Activated naive CD8-positive, alpha-beta T cell treated with anti-CD3 and anti-CD28 coated beads, Interleukin-2, amount 50 U/mL, for 24 hours (primary cell): ENCODE results near the gene MIGA1.

ENCODE experiments used
- ATAC-seq: fragments of 150-1000 bp; cut with Tn5 transposase; one replicate; pipeline ENCODE4 v1.10.0; 2021
- DNase-seq: peaks from one replicate; pipeline ENCODE4 v3.0.0; 2021
- H3K27ac Mint-ChIP-seq: one replicate; pipeline ENCODE4 v1.8.0; 2021; ENCODE audit warnings: mild to moderate bottlenecking, mixed read lengths
- H3K27me3 Mint-ChIP-seq: one replicate; pipeline ENCODE4 v1.8.0; 2021; ENCODE audit warnings: mixed read lengths
- H3K36me3 Mint-ChIP-seq: one replicate; pipeline ENCODE4 v1.8.0; 2021; ENCODE audit warnings: low read depth, mixed read lengths
- H3K4me1 Mint-ChIP-seq: one replicate; pipeline ENCODE4 v1.8.0; 2021; ENCODE audit warnings: mixed read lengths
- H3K4me3 Mint-ChIP-seq: one replicate; pipeline ENCODE4 v1.8.0; 2021; ENCODE audit warnings: mild to moderate bottlenecking, moderate library complexity, mixed read lengths
- H3K9me3 Mint-ChIP-seq: one replicate; pipeline ENCODE4 v1.8.0; 2021; ENCODE audit warnings: mixed read lengths

Gene MIGA1

GRCh38 chr1:77850082-77850481 lies 70.6 kb downstream of the MIGA1 start:
- DNase-seq: no peak
- H3K4me3 Mint-ChIP-seq: no peak overlapping the region
- H3K27ac Mint-ChIP-seq: no peak overlapping the region
- no peaks in the 10 kb centered on the region for H3K27me3 Mint-ChIP-seq
- H3K4me1 Mint-ChIP-seq: peaks cover 3% of the 10 kb centered on the region
- peak; percentile 59 for ATAC-seq
- H3K36me3 Mint-ChIP-seq: peaks cover 25% of the 10 kb centered on the region
- H3K9me3 Mint-ChIP-seq: peaks cover 12% of the 10 kb centered on the region

- H3K27ac Mint-ChIP-seq: no peak overlapping the region
- peaks cover 31% of the 10 kb centered on the region for H3K9me3 Mint-ChIP-seq
- ATAC-seq (no peak), DNase-seq (no peak)
- H3K36me3 Mint-ChIP-seq: peaks cover 64% of the 10 kb centered on the region
- H3K4me3 Mint-ChIP-seq: no peak overlapping the region
- H3K4me1 Mint-ChIP-seq: peaks cover 4% of the 10 kb centered on the region
- no peaks in the 10 kb centered on the region for H3K27me3 Mint-ChIP-seq
These were observed 78.1 kb downstream of the MIGA1 start for GRCh38 chr1:77857552-77857951.

GRCh38 chr1:77858725-77859124 lies 79.3 kb downstream of the MIGA1 start:
- no peak overlapping the region for H3K27ac Mint-ChIP-seq

GRCh38 chr1:77859248-77859647 lies 79.8 kb downstream of the MIGA1 start:
- DNase-seq (no peak), ATAC-seq (no peak)
- no peak overlapping the region for H3K4me3 Mint-ChIP-seq
- H3K4me1 Mint-ChIP-seq: peaks cover 4% of the 10 kb centered on the region
- no peaks in the 10 kb centered on the region for H3K27me3 Mint-ChIP-seq
- H3K27ac Mint-ChIP-seq: no peak overlapping the region
- peaks cover 58% of the 10 kb centered on the region for H3K36me3 Mint-ChIP-seq
- H3K9me3 Mint-ChIP-seq: peaks cover 26% of the 10 kb centered on the region

More at GRCh38 chr1:77858725-77859124, 79.3 kb downstream of the MIGA1 start:
- Mint-ChIP-seq H3K27me3 (no peaks in the 10 kb centered on the region), H3K36me3 (peaks cover 61% of the 10 kb centered on the region), H3K4me3 (no peak overlapping the region), H3K9me3 (peaks cover 31% of the 10 kb centered on the region), H3K4me1 (peaks cover 4% of the 10 kb centered on the region)
- no peak for ATAC-seq
- no peak for DNase-seq

GRCh38 chr1:77866296-77866695 lies 86.8 kb downstream of the MIGA1 start:
- ATAC-seq (no peak), DNase-seq (no peak)
- Mint-ChIP-seq H3K36me3 (peaks cover 25% of the 10 kb centered on the region), H3K27me3 (no peaks in the 10 kb centered on the region), H3K9me3 (no peaks in the 10 kb centered on the region), H3K27ac (no peak overlapping the region), H3K4me3 (no peak overlapping the region), H3K4me1 (no peaks in the 10 kb centered on the region)

GRCh38 chr1:77872645-77873044 lies 93.2 kb downstream of the MIGA1 start:
- no peak overlapping the region for H3K27ac Mint-ChIP-seq
- no peaks in the 10 kb centered on the region for H3K27me3 Mint-ChIP-seq
- DNase-seq (no peak), ATAC-seq (no peak)
- H3K4me3 Mint-ChIP-seq: no peak overlapping the region
- H3K9me3 Mint-ChIP-seq: no peaks in the 10 kb centered on the region
- peaks cover 21% of the 10 kb centered on the region for H3K36me3 Mint-ChIP-seq
- no peaks in the 10 kb centered on the region for H3K4me1 Mint-ChIP-seq

- Mint-ChIP-seq H3K36me3 (peaks cover 22% of the 10 kb centered on the region), H3K4me3 (no peak overlapping the region), H3K27ac (no peak overlapping the region), H3K4me1 (no peaks in the 10 kb centered on the region), H3K9me3 (no peaks in the 10 kb centered on the region), H3K27me3 (no peaks in the 10 kb centered on the region)
- ATAC-seq (no peak), DNase-seq (no peak)
These were observed 94.0 kb downstream of the MIGA1 start for GRCh38 chr1:77873461-77873860.

- H3K27me3 Mint-ChIP-seq: no peaks in the 10 kb centered on the region
- no peaks in the 10 kb centered on the region for H3K4me1 Mint-ChIP-seq
- no peak overlapping the region for H3K4me3 Mint-ChIP-seq
- DNase-seq (no peak), ATAC-seq (no peak)
- H3K9me3 Mint-ChIP-seq: no peaks in the 10 kb centered on the region
- peaks cover 17% of the 10 kb centered on the region for H3K36me3 Mint-ChIP-seq
- H3K27ac Mint-ChIP-seq: no peak overlapping the region
These were observed 95.5 kb downstream of the MIGA1 start for GRCh38 chr1:77874804-77875445.

- DNase-seq (no peak), ATAC-seq (no peak)
- Mint-ChIP-seq H3K27ac (no peak overlapping the region), H3K36me3 (peaks cover 17% of the 10 kb centered on the region), H3K4me1 (no peaks in the 10 kb centered on the region), H3K27me3 (no peaks in the 10 kb centered on the region), H3K4me3 (no peak overlapping the region), H3K9me3 (no peaks in the 10 kb centered on the region)
These were observed 97.4 kb downstream of the MIGA1 start for GRCh38 chr1:77876884-77877283.

GRCh38 chr1:77881061-77881460 lies 101.6 kb downstream of the MIGA1 start:
- peaks cover 4% of the 10 kb centered on the region for H3K36me3 Mint-ChIP-seq
- H3K9me3 Mint-ChIP-seq: no peaks in the 10 kb centered on the region
- no peak for ATAC-seq
- H3K27me3 Mint-ChIP-seq: peaks cover 5% of the 10 kb centered on the region
- H3K4me1 Mint-ChIP-seq: no peaks in the 10 kb centered on the region
- no peak overlapping the region for H3K27ac Mint-ChIP-seq
- DNase-seq: no peak
- no peak overlapping the region for H3K4me3 Mint-ChIP-seq

- no peak for ATAC-seq
- no peak for DNase-seq
- no peaks in the 10 kb centered on the region for H3K4me1 Mint-ChIP-seq
These were observed 103.0 kb downstream of the MIGA1 start for GRCh38 chr1:77882411-77882810.

GRCh38 chr1:77888081-77888780 lies 108.8 kb downstream of the MIGA1 start, which contains the start of gene NEXN:
Gene NEXN (plus strand): TSS chr1:77888624. CDS start chr1:77916107, 27,483 bp downstream.
- DNase-seq (no peak), ATAC-seq (peak; percentile 7)
- Mint-ChIP-seq H3K4me3 (peak within 1 kb of the TSS; percentile 70), H3K4me1 (peaks cover 11% of the 10 kb centered on the region), H3K27me3 (peaks cover 27% of the 10 kb centered on the region), H3K36me3 (peaks cover 4% of the 10 kb centered on the region), H3K9me3 (no peaks in the 10 kb centered on the region), H3K27ac (no peak within 1 kb of the TSS)

More at GRCh38 chr1:77882411-77882810, 103.0 kb downstream of the MIGA1 start:
- Mint-ChIP-seq H3K27ac (no peak overlapping the region), H3K27me3 (peaks cover 12% of the 10 kb centered on the region), H3K36me3 (peaks cover 7% of the 10 kb centered on the region), H3K9me3 (no peaks in the 10 kb centered on the region), H3K4me3 (no peak overlapping the region)

GRCh38 chr1:77888781-77889642 lies 109.6 kb downstream of the MIGA1 start:
- Mint-ChIP-seq H3K4me1 (peaks cover 11% of the 10 kb centered on the region), H3K36me3 (peaks cover 4% of the 10 kb centered on the region), H3K4me3 (peak overlapping the region; percentile 70), H3K27me3 (peaks cover 27% of the 10 kb centered on the region), H3K27ac (no peak overlapping the region), H3K9me3 (no peaks in the 10 kb centered on the region)
- ATAC-seq (peak; percentile 83), DNase-seq (peak; percentile 25)

- Mint-ChIP-seq H3K36me3 (peaks cover 4% of the 10 kb centered on the region), H3K4me1 (peaks cover 11% of the 10 kb centered on the region), H3K27ac (no peak overlapping the region), H3K27me3 (peaks cover 27% of the 10 kb centered on the region), H3K4me3 (no peak overlapping the region), H3K9me3 (no peaks in the 10 kb centered on the region)
- no peak for ATAC-seq
- DNase-seq: no peak
These were observed 110.2 kb downstream of the MIGA1 start for GRCh38 chr1:77889671-77890070.
